ENCODE results near the gene DOCK2. TPM values are rescaled to one million over a fixed set of nuclear protein-coding genes. Genes with fewer than 3 reads are reported as not detected.
"Not testable (repeated sequence)": the region's sequence is repeated elsewhere in the genome, so short reads cannot be mapped to it uniquely, and the experiment has no call there.

DOCK2 gene
- total RNA-seq, 2 experiments from 2014 or later, result 161 to 205 TPM

- H3K4me3 ChIP-seq (ENCODE audit: low read depth, low read length, poor library complexity, severe bottlenecking), result no peak overlapping the region
Observed at GRCh38 chr5:169946743-169947295, 309.7 kb downstream of the DOCK2 start.

GRCh38 chr5:169950333-169950732, 313.3 kb downstream of the DOCK2 start:
- no peak for TF ChIP-seq CTCF (conservative IDR thresholded peaks at IDR 0.05; ENCODE audit: low read length)
- no peak for TF ChIP-seq EZH2phosphoT487 (IDR thresholded peaks at IDR 0.05; ENCODE audit: borderline replicate concordance, low read depth, low read length)
- CTCF ChIA-PET (ENCODE audit: unreplicated experiment), result no interaction called here
- POLR2A ChIA-PET, result no interaction called here
- Histone ChIP-seq H3K36me3 (ENCODE audit: insufficient read depth, low read length) (peaks cover 31% of the 10 kb centered on the region; the same call in 1 of the 2 replicates), H3K9me3 (ENCODE audit: low read length) (no peaks in the 10 kb centered on the region), H3K4me1 (ENCODE audit: insufficient read depth, low read length, poor library complexity, severe bottlenecking) (no peaks in the 10 kb centered on the region), H3K9me2 (ENCODE audit: insufficient read depth, low read length) (no peaks in the 10 kb centered on the region), H4K20me1 (ENCODE audit: insufficient read depth, low read length) (no peaks in the 10 kb centered on the region), H3K79me2 (ENCODE audit: insufficient read depth, low read depth, low read length) (no peaks in the 10 kb centered on the region), H2AFZ (ENCODE audit: low read length) (no peak overlapping the region), H3K27ac (ENCODE audit: low read depth, low read length, poor library complexity, severe bottlenecking) (no peak overlapping the region), H3K4me2 (ENCODE audit: low read length) (no peak overlapping the region), H3K4me3 (ENCODE audit: low read depth, low read length, poor library complexity, severe bottlenecking) (no peak overlapping the region)
- BruUV-seq (replicated peaks), result no TSS peak
- intact Hi-C loops (cut with micrococcal nuclease; ENCODE audit: unreplicated experiment), result no loop called here
- DNase-seq (ENCODE audit: low spot score), result no peak

More at GRCh38 chr5:169946743-169947295, 309.7 kb downstream of the DOCK2 start:
- H3K9me2 ChIP-seq (ENCODE audit: insufficient read depth, low read length), result no peaks in the 10 kb centered on the region
- H3K79me2 ChIP-seq (ENCODE audit: insufficient read depth, low read depth, low read length), result no peaks in the 10 kb centered on the region
- no peak overlapping the region for H3K4me2 ChIP-seq (ENCODE audit: low read length)
- DNase-seq (ENCODE audit: low spot score), result no peak
- no TSS peak for BruUV-seq (replicated peaks)
- H3K27ac ChIP-seq (ENCODE audit: low read depth, low read length, poor library complexity, severe bottlenecking), result no peak overlapping the region
- no peak for TF ChIP-seq CTCF (conservative IDR thresholded peaks at IDR 0.05; ENCODE audit: low read length)
- no peak for TF ChIP-seq EZH2phosphoT487 (IDR thresholded peaks at IDR 0.05; ENCODE audit: borderline replicate concordance, low read depth, low read length)
- H3K36me3 ChIP-seq (ENCODE audit: insufficient read depth, low read length), result peaks cover 31% of the 10 kb centered on the region; the same call in 1 of the 2 replicates
- no peak overlapping the region for H2AFZ ChIP-seq (ENCODE audit: low read length)
- ChIA-PET POLR2A (no interaction called here), CTCF (ENCODE audit: unreplicated experiment) (no interaction called here)
- H4K20me1 ChIP-seq (ENCODE audit: insufficient read depth, low read length), result no peaks in the 10 kb centered on the region
- intact Hi-C loops (cut with micrococcal nuclease; ENCODE audit: unreplicated experiment), result no loop called here
- no peaks in the 10 kb centered on the region for H3K4me1 ChIP-seq (ENCODE audit: insufficient read depth, low read length, poor library complexity, severe bottlenecking)
- no peaks in the 10 kb centered on the region for H3K9me3 ChIP-seq (ENCODE audit: low read length)

GRCh38 chr5:169953196-169953595, 316.1 kb downstream of the DOCK2 start:
- ChIA-PET CTCF (ENCODE audit: unreplicated experiment) (interaction anchor here (0.6 kb wide), 1 partner anchor 63 kb away, joined by 3 read pairs; no protein-coding TSS in a partner anchor), POLR2A (interaction anchor here (0.6 to 0.7 kb wide), 2 partner anchors 56 to 1798 kb away, joined by 4 to 7 read pairs; no protein-coding TSS in a partner anchor)
- intact Hi-C loops (cut with micrococcal nuclease; ENCODE audit: unreplicated experiment); DNase-seq (ENCODE audit: low spot score); H2AFZ ChIP-seq (ENCODE audit: low read length); H4K20me1 ChIP-seq (ENCODE audit: insufficient read depth, low read length); H3K9me3 ChIP-seq (ENCODE audit: low read length); H3K4me2 ChIP-seq (ENCODE audit: low read length); H3K79me2 ChIP-seq (ENCODE audit: insufficient read depth, low read depth, low read length); H3K4me3 ChIP-seq (ENCODE audit: low read depth, low read length, poor library complexity, severe bottlenecking); H3K27ac ChIP-seq (ENCODE audit: low read depth, low read length, poor library complexity, severe bottlenecking); BruUV-seq (replicated peaks); H3K9me2 ChIP-seq (ENCODE audit: insufficient read depth, low read length); H3K4me1 ChIP-seq (ENCODE audit: insufficient read depth, low read length, poor library complexity, severe bottlenecking): not testable (repeated sequence)
- peaks cover 29% of the 10 kb centered on the region; the same call in 1 of the 2 replicates for H3K36me3 ChIP-seq (ENCODE audit: insufficient read depth, low read length)

Data from OCI-LY7 (cell line).